ENCODE data around the gene ANO2. TPM values are rescaled to one million over a fixed set of nuclear protein-coding genes. Genes with fewer than 3 reads are reported as not detected.

ANO2 gene
- total and polyA plus RNA-seq, 4 donors = 0.03 to 0.25 (median 0.15) TPM

GRCh38 chr12:5718680-5719079, 226.4 kb downstream of the ANO2 start:
- Histone ChIP-seq H3K4me1 (ENCODE audit: control insufficient read depth in 4 of 4, insufficient read depth in 4 of 4, low read length in 3 of 4) (peaks cover 0 to 8% (median 3%) of the 10 kb centered on the region in 4 donors), H3K9ac (ENCODE audit: low read depth in 1 of 2, low read length in 2 of 2) (no peak overlapping the region), H3K4me3 (ENCODE audit: low read depth in 1 of 3, low read length in 3 of 3) (no peak overlapping the region), H3K9me3 (ENCODE audit: control insufficient read depth in 4 of 4, low read length in 3 of 4) (no peaks in the 10 kb centered on the region), H3K27ac (ENCODE audit: low read depth in 1 of 2, low read length in 2 of 2) (no peak overlapping the region), H3K36me3 (ENCODE audit: control insufficient read depth in 4 of 4, insufficient read depth in 3 of 4, low read depth in 1 of 4, low read length in 3 of 4) (no peaks in the 10 kb centered on the region), H3K27me3 (ENCODE audit: control insufficient read depth in 4 of 4, insufficient read depth in 4 of 4, low read length in 3 of 4) (no peaks in the 10 kb centered on the region)
- TF ChIP-seq MAX (IDR thresholded peaks at IDR 0.05) (no peak), FOXA2 (IDR thresholded peaks at IDR 0.05) (no peak), HNF4G (IDR thresholded peaks at IDR 0.05) (no peak), REST (IDR thresholded peaks at IDR 0.05) (no peak), SP1 (IDR thresholded peaks at IDR 0.05) (no peak), JUND (IDR thresholded peaks at IDR 0.05) (no peak), RAD21 (IDR thresholded peaks at IDR 0.05) (no peak)
- DNase-seq (ENCODE audit: low spot score) = peak; percentile 17
- WGBS = 79% methylated on average over 6 of the region's 6 CpGs

- no peaks in the 10 kb centered on the region for H3K9me3 ChIP-seq (ENCODE audit: control insufficient read depth in 4 of 4, low read length in 3 of 4)
- no peaks in the 10 kb centered on the region for H3K36me3 ChIP-seq (ENCODE audit: control insufficient read depth in 4 of 4, insufficient read depth in 3 of 4, low read depth in 1 of 4, low read length in 3 of 4)
- H3K27ac ChIP-seq (ENCODE audit: low read depth in 1 of 2, low read length in 2 of 2) = no peak overlapping the region
- WGBS = 77% methylated on average over 5 of the region's 5 CpGs
- H3K9ac ChIP-seq (ENCODE audit: low read depth in 1 of 2, low read length in 2 of 2) = no peak overlapping the region
- no peak overlapping the region for H3K4me3 ChIP-seq (ENCODE audit: low read depth in 1 of 3, low read length in 3 of 3)
- no peaks in the 10 kb centered on the region for H3K27me3 ChIP-seq (ENCODE audit: control insufficient read depth in 4 of 4, insufficient read depth in 4 of 4, low read length in 3 of 4)
- no peak for DNase-seq (ENCODE audit: low spot score)
- H3K4me1 ChIP-seq (ENCODE audit: control insufficient read depth in 4 of 4, insufficient read depth in 4 of 4, low read length in 3 of 4) = peaks cover 0 to 8% (median 3%) of the 10 kb centered on the region in 4 donors
- no peak for TF ChIP-seq GABPA (IDR thresholded peaks at IDR 0.05 in 1 of 2, conservative IDR thresholded peaks at IDR 0.05 in 1 of 2)
- TF ChIP-seq REST (IDR thresholded peaks at IDR 0.05) = no peak
- TF ChIP-seq ZBTB33 (IDR thresholded peaks at IDR 0.05) = no peak
- no peak for TF ChIP-seq NR2F2 (IDR thresholded peaks at IDR 0.05)
- TF ChIP-seq HNF4G (IDR thresholded peaks at IDR 0.05) = no peak
- TF ChIP-seq TAF1 (conservative IDR thresholded peaks at IDR 0.05) = no peak
- TF ChIP-seq RAD21 (IDR thresholded peaks at IDR 0.05) = no peak
- TF ChIP-seq RXRA (IDR thresholded peaks at IDR 0.05) = no peak
- no peak for TF ChIP-seq YY1 (IDR thresholded peaks at IDR 0.05)
- TF ChIP-seq CTCF (IDR thresholded peaks at IDR 0.05; ENCODE audit: low read depth, low read length, missing input control) = no peak
- no peak for TF ChIP-seq HNF4A (conservative IDR thresholded peaks at IDR 0.05)
- TF ChIP-seq EGR1 (IDR thresholded peaks at IDR 0.05; ENCODE audit: low read depth in 2 of 2) = no peak
Measured at GRCh38 chr12:5718073-5718472, 227.0 kb downstream of the ANO2 start.

Measured in liver (tissue), 9 donors.